ENCODE results near the gene PRPF38B. TPM values are rescaled to one million over a fixed set of nuclear protein-coding genes. Genes with fewer than 3 reads are reported as not detected.

Gene PRPF38B
- total and polyA plus RNA-seq, 9 of the 15 experiments (the other 6 are each of a cell fraction or from before 2014, with no cell fraction given): 25.3 to 85.5 (median 66.4) TPM

GRCh38 chr1:108746382-108747170 is 54.5 kb downstream of the PRPF38B start, which contains the start of gene STXBP3 (continued):
- TF ChIP-seq SREBF2 (CRISPR knock-in tag; IDR thresholded peaks at IDR 0.05) (no peak), NELFE (IDR thresholded peaks at IDR 0.05; ENCODE audit: insufficient read depth, insufficient read length) (peak; percentile 53), ZKSCAN1 (IDR thresholded peaks at IDR 0.05; ENCODE audit: low read depth, low read length) (peak; percentile 11; the same call in 1 of the 2 replicates), MNT (conservative IDR thresholded peaks at IDR 0.05) (peak; percentile 61 to 63), SMC3 (conservative IDR thresholded peaks at IDR 0.05; ENCODE audit: insufficient read depth, low read depth, low read length) (peak; percentile 32; the same call in 1 of the 2 replicates), HBP1 (CRISPR knock-in tag; IDR thresholded peaks at IDR 0.05) (no peak; the same call in 1 of the 2 replicates), RBM14 (IDR thresholded peaks at IDR 0.05; ENCODE audit: borderline replicate concordance, insufficient read depth, low read depth, low read length) (no peak), ZMIZ1 (IDR thresholded peaks at IDR 0.05; ENCODE audit: low read depth in 2 of 2, low read length in 2 of 2) (0 out of 4 replicates have a peak, but pooled peaks of 1 of the 2 experiments have one; percentile 19), MXD1 (CRISPR knock-in tag; IDR thresholded peaks at IDR 0.05; ENCODE audit: borderline replicate concordance, poor library complexity, severe bottlenecking) (no peak), CHD1 (IDR thresholded peaks at IDR 0.05; ENCODE audit: low read length) (peak; percentile 93), NR4A1 (CRISPR knock-in tag; IDR thresholded peaks at IDR 0.05) (0 out of 2 replicates have a peak, but pooled peaks have one; percentile 71), NR4A1 (tag; IDR thresholded peaks at IDR 0.05) (peak; percentile 70), ZNF707 (CRISPR knock-in tag; conservative IDR thresholded peaks at IDR 0.05) (no peak), GATA2 (CRISPR knock-in tag; IDR thresholded peaks at IDR 0.05) (no peak), PURB (CRISPR knock-in tag; IDR thresholded peaks at IDR 0.05; ENCODE audit: low read depth) (no peak), FOXM1 (IDR thresholded peaks at IDR 0.05; ENCODE audit: low read depth) (no peak), FOXM1 (CRISPR knock-in tag; IDR thresholded peaks at IDR 0.05; ENCODE audit: low read depth) (no peak), ZNF253 (CRISPR knock-in tag; conservative IDR thresholded peaks at IDR 0.05) (no peak)

Measured in K562 (cell line).